ENCODE data around the gene PROX2.

The PROX2 gene, protein sequence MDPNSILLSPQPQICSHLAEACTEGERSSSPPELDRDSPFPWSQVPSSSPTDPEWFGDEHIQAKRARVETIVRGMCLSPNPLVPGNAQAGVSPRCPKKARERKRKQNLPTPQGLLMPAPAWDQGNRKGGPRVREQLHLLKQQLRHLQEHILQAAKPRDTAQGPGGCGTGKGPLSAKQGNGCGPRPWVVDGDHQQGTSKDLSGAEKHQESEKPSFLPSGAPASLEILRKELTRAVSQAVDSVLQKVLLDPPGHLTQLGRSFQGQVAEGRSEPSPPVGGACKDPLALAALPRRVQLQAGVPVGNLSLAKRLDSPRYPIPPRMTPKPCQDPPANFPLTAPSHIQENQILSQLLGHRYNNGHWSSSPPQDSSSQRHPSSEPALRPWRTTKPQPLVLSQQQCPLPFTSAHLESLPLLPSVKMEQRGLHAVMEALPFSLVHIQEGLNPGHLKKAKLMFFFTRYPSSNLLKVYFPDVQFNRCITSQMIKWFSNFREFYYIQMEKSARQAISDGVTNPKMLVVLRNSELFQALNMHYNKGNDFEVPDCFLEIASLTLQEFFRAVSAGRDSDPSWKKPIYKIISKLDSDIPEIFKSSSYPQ

DNA sequence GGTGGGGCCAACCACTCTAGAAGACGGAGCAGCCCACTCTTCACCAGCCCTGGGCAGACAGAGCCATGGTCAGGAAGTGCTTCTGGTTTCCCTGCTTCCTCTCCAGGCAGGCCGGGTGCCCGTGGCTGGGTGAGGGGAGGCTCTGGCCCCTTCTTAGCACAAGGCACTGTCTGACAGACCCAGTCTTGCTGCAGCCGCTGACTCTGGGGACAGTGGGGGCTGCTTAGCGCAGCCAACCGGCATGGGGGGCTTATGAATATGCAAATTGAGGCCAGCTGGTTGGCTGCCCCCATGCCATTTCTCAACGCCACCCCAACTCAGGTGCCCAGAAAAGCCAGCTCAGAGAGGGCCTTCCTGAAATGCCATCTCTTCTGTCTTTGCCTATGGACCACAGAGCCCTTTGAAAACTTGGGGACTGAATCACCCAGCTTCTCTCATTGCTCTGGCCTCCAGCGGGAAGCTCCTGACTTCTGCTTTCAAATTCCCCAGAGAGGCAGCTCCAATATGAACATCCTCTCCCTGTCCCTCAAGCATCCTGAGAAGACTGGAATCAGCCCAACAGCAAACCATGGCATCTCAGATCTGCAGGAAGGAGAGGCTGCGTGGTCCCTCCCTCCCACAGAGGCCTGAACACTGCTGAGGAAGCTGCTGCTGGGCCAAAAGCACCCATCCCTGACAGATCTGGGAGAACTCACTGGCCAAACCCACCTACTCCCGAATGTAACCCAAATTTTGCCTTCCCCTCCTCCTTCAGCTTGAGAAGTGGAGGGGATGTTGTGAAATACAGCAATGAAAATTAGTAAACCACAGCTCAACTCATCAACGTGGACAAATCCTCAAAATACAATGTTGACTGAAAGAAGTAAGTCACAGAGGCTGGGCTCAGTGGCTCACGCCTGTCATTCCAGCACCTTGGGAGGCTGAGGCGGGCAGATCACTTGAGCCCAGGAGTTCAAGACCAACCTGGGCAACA lies at the start of gene PROX2:
TSS of gene PROX2 (minus strand) at position 205 of the 973 bp plus-strand sequence. CDS start 12,311 bp downstream, outside the sequence.
- DNase-seq: peak; percentile 30

- no peak for DNase-seq
Measured at GRCh38 chr14:74924061-74924460, 48.1 kb upstream of the PROX2 start.

GRCh38 chr14:74922752-74923401 lies 46.9 kb upstream of the PROX2 start, which contains the start of gene RPS6KL1:
Gene RPS6KL1, minus strand, starts transcription at chr14:74923260. Its CDS starts 1,719 bp downstream, at chr14:74921541.
- peak; percentile 79 for DNase-seq

GRCh38 chr14:74921987-74922751 lies 46.2 kb upstream of the PROX2 start:
- DNase-seq: no peak

DNA sequence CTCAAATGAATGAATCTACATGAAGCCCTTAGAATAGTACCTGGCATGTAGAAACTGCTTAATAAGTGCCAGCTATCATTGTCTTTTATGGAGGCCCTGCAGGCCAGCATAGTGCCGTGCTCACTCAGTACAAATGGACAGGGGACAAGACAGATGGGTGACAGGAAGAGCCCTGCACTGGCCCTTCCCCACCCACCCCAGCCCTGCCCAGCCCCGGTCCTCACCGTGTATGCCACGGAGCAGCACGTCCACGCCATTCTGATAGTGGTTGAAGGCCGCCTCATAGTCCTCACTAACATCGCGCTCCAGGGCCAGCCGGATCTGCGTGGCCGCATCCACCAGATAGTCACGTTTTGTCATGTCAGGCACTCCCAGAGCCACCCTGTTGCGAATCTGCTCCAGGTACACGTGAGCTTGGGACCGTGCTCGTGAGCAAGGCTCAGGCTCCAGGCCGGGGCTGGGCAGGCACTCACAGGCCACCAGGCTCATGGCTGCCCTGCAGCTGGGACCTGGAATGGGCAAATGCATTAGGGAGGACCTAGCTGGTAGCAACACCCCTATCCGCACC lies 45.2 kb upstream of the PROX2 start:
- no peak for DNase-seq

- DNase-seq: no peak
Measured at GRCh38 chr14:74920281-74920680, 44.3 kb upstream of the PROX2 start.

- no peak for DNase-seq
Measured at GRCh38 chr14:74919421-74920165, 43.6 kb upstream of the PROX2 start.

- no peak for DNase-seq
Measured at GRCh38 chr14:74918380-74918779, 42.4 kb upstream of the PROX2 start.

GRCh38 chr14:74917646-74918081 lies 41.7 kb upstream of the PROX2 start:
- no peak for DNase-seq

GRCh38 chr14:74917178-74917543 lies 41.2 kb upstream of the PROX2 start:
- no peak for DNase-seq

- no peak for DNase-seq
Measured at GRCh38 chr14:74915826-74916225, 39.9 kb upstream of the PROX2 start.

DNA sequence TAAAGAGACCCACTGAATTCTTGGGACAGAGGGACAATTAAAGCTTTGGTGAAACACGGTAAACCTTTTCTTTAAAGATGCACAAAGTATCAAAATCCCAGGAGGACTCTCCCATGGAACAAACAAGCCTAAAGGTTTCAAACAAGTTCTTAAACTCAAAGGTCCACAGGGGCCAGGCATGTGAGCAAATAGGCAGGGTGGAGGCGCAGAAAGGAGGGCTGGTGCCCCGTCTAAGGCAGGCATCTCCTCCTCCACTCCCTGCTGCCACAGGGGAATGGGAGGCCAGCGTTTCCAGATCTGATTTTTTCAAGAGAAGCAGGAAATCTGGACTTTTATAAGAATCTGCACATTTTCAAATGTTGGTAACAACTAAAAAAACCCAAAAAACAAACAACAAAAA lies 39.5 kb upstream of the PROX2 start:
- no peak for DNase-seq

DNA sequence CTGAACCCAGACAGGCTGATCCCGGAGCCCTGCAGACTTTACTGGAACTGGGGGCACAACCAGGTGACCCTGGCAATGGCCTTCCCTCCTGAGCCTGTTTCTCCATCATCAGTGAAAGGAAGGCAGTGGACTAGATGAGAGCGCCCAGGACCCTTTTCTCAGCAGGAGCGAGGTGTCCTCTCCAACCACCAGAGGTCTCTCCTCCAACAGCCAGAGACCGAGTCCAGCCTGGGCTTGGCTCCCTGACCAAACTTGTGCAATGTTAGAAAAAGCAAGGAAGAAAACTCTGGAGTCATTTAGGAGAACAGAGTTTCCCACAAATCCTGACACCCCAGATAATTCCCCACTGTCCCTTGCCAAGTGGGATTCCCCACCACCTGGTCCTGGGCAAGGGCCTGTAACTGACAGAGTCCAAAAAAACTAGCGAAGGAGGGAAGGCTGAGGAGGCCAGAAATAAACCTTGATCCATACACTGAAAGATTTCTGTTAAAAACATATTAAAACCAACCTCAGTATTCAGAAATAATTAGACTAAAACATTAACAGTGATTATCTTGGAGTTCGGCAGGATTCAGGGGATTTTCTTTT lies 38.1 kb upstream of the PROX2 start:
- DNase-seq: peak; percentile 72

DNA sequence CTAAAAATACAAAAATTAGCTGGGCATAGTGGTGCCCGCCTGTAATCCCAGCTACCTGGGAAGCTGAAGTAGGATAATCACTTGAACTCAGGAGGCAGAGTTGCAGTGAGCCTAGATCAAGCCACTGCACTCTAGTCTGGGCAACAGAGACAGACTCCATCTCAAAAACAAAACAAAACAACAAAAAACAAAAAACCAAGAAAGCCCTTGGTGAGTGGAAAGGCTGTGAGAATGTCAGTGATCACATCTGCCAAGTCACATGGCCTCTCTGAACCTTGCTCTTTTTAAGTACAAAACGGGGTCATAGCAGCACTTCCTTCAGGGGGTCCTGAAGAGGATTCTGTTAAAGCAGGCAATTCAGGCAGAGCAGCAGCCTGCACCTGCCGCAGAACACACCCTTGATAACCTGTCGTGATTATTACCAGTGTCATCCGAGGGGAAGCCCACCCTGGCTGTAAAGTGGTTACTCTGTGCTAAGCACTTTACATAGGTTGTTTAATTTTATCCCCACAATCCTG lies 37.5 kb upstream of the PROX2 start:
- DNase-seq: no peak

DNA sequence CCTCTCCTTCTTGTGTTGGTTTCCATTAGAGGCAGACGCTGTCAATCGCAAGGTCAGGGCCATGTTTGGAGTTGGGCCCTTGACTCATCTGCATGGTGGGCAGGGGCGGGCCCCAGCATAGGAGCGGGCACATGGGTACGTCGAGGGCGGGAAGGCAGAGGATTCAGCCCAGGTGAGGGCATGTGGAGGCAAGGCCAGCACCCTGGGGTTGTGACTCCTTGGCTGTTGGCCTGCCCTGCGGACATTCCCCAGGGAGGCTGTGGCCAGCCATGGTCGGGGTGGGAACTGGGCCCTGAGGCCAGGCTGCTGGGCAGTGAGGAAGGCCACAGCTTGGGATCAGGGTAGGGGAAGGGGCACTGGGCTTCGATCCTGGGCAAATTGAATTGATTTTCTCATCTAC lies 36.9 kb upstream of the PROX2 start:
- no peak for DNase-seq

DNA sequence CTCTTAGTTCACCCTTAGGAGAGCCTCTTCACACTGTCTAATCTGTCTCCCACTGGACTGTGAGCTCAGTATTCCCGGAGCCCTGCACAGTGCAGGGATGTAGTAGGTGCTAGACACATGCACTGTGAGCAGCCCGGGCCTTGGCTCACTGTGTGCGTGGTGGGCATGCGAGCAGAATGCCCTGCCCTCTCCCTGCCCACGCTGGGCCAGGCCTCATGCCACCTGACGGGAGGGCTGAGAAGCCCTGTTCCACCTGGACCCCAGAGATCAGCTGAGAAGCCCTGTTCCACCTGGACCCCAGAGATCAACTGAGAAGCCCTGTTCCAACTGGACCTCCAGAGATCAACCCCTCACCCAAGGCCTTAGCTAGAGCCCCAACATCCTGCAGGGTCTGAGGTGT lies 36.2 kb upstream of the PROX2 start:
- no peak for DNase-seq

- DNase-seq: no peak
Measured at GRCh38 chr14:74911704-74912103, 35.8 kb upstream of the PROX2 start.

- no peak for DNase-seq
Measured at GRCh38 chr14:74911221-74911620, 35.3 kb upstream of the PROX2 start.

DNA sequence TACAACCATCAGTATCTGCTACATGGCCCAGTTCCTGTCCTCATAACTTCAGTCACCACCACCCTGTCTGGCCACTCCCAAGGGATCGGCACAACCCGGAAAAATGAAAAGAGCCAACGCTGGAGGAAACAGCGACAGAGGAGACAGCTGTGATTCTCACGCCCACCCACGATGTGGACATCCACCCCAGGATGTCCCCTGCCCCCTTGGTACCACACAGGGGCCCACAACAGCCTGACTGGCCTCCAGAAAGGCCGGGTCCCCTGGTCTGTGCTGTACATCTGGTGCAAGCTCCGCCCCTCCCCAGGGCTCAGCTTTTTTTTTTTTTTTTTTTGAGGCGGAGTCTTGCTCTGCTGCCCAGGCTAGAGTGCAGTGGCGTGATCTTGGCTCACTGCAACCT lies 34.6 kb upstream of the PROX2 start:
- no peak for DNase-seq

DNA sequence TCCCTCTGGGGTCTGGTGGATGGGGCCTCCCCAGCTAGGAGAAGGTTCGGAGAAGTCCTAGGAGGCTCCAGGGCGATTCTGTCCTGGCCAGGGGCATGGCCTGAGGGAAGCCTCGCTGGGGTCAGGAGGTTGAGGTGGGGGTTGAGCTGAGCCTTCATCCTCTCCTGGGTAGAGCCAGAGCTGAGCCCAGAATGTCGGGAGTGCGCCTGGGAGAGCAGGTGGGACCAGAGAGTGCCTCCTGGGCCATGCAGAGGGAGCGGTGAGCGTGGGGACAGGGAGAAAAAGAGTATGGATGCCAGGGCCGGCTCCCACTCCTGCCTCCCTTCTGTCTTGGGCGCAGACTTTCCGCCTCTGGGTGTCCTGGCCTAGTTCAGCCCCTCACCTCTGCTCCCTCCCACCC lies 34.0 kb upstream of the PROX2 start:
- no peak for DNase-seq
